ENCODE data around the gene SEC14L5.

- TF ChIP-seq EZH2 (IDR thresholded peaks at IDR 0.05) (no peak), POLR2AphosphoS5 (IDR thresholded peaks at IDR 0.05; ENCODE audit: borderline replicate concordance, low read depth, low read length) (no peak)
Measured at GRCh38 chr16:4920826-4921225, 37.3 kb upstream of the SEC14L5 start.

Data from SK-N-MC (cell line).